ENCODE results near the gene UST.

Gene UST

GRCh38 chr6:149020319-149020718 lies 273.5 kb downstream of the UST start:
- H2AFZ ChIP-seq (ENCODE audit: low read length): no peak overlapping the region
- no peaks in the 10 kb centered on the region for H3K27me3 ChIP-seq (ENCODE audit: insufficient read depth, low read length, poor library complexity, severe bottlenecking)
- H3K4me1 ChIP-seq (ENCODE audit: insufficient read depth, low read length, poor library complexity, severe bottlenecking): no peaks in the 10 kb centered on the region
- H3K9me3 ChIP-seq (ENCODE audit: insufficient read depth, low read depth, low read length): no peaks in the 10 kb centered on the region
- no peak for TF ChIP-seq EZH2phosphoT487 (IDR thresholded peaks at IDR 0.05; ENCODE audit: borderline replicate concordance)
- no peak for TF ChIP-seq CTCF (conservative IDR thresholded peaks at IDR 0.05; ENCODE audit: low read length)
- H3K79me2 ChIP-seq (ENCODE audit: insufficient read depth, low read length): no peaks in the 10 kb centered on the region
- H3K9ac ChIP-seq (ENCODE audit: low read depth, low read length, poor library complexity, severe bottlenecking): no peak overlapping the region
- no peak overlapping the region for H3K4me2 ChIP-seq (ENCODE audit: low read depth, low read length, poor library complexity, severe bottlenecking)
- H3F3A ChIP-seq (ENCODE audit: low read depth): no peaks in the 10 kb centered on the region
- H3K9me2 ChIP-seq (replicated peaks; ENCODE audit: low read depth, low read length): no peaks in the 10 kb centered on the region
- H3K36me3 ChIP-seq (ENCODE audit: insufficient read depth, low read length): no peaks in the 10 kb centered on the region
- no peaks in the 10 kb centered on the region for H4K20me1 ChIP-seq (ENCODE audit: insufficient read depth, low read length, poor library complexity, severe bottlenecking)
- no peak overlapping the region for H3K4me3 ChIP-seq (ENCODE audit: low read length, poor library complexity, severe bottlenecking)

GRCh38 chr6:149024361-149024760 lies 277.5 kb downstream of the UST start:
- Histone ChIP-seq H3K4me3 (ENCODE audit: low read length, poor library complexity, severe bottlenecking) (no peak overlapping the region), H4K20me1 (ENCODE audit: insufficient read depth, low read length, poor library complexity, severe bottlenecking) (no peaks in the 10 kb centered on the region), H3K4me1 (ENCODE audit: insufficient read depth, low read length, poor library complexity, severe bottlenecking) (no peaks in the 10 kb centered on the region), H3K9ac (ENCODE audit: low read depth, low read length, poor library complexity, severe bottlenecking) (no peak overlapping the region), H3K27me3 (ENCODE audit: insufficient read depth, low read length, poor library complexity, severe bottlenecking) (no peaks in the 10 kb centered on the region), H3K9me2 (replicated peaks; ENCODE audit: low read depth, low read length) (no peaks in the 10 kb centered on the region), H3K36me3 (ENCODE audit: insufficient read depth, low read length) (no peaks in the 10 kb centered on the region), H3F3A (ENCODE audit: low read depth) (no peaks in the 10 kb centered on the region), H3K9me3 (ENCODE audit: insufficient read depth, low read depth, low read length) (no peaks in the 10 kb centered on the region), H2AFZ (ENCODE audit: low read length) (no peak overlapping the region), H3K4me2 (ENCODE audit: low read depth, low read length, poor library complexity, severe bottlenecking) (no peak overlapping the region), H3K79me2 (ENCODE audit: insufficient read depth, low read length) (no peaks in the 10 kb centered on the region)
- no peak for TF ChIP-seq EZH2phosphoT487 (IDR thresholded peaks at IDR 0.05; ENCODE audit: borderline replicate concordance)
- no peak for TF ChIP-seq CTCF (conservative IDR thresholded peaks at IDR 0.05; ENCODE audit: low read length)

GRCh38 chr6:149025061-149025460 lies 278.2 kb downstream of the UST start:
- no peak overlapping the region for H3K4me3 ChIP-seq (ENCODE audit: low read length, poor library complexity, severe bottlenecking)
- H2AFZ ChIP-seq (ENCODE audit: low read length): no peak overlapping the region
- no peaks in the 10 kb centered on the region for H3F3A ChIP-seq (ENCODE audit: low read depth)
- no peaks in the 10 kb centered on the region for H3K27me3 ChIP-seq (ENCODE audit: insufficient read depth, low read length, poor library complexity, severe bottlenecking)
- no peak overlapping the region for H3K9ac ChIP-seq (ENCODE audit: low read depth, low read length, poor library complexity, severe bottlenecking)
- no peaks in the 10 kb centered on the region for H3K79me2 ChIP-seq (ENCODE audit: insufficient read depth, low read length)
- no peaks in the 10 kb centered on the region for H3K36me3 ChIP-seq (ENCODE audit: insufficient read depth, low read length)
- no peaks in the 10 kb centered on the region for H4K20me1 ChIP-seq (ENCODE audit: insufficient read depth, low read length, poor library complexity, severe bottlenecking)
- H3K4me1 ChIP-seq (ENCODE audit: insufficient read depth, low read length, poor library complexity, severe bottlenecking): no peaks in the 10 kb centered on the region
- no peak overlapping the region for H3K4me2 ChIP-seq (ENCODE audit: low read depth, low read length, poor library complexity, severe bottlenecking)
- TF ChIP-seq CTCF (conservative IDR thresholded peaks at IDR 0.05; ENCODE audit: low read length) (no peak), EZH2phosphoT487 (IDR thresholded peaks at IDR 0.05; ENCODE audit: borderline replicate concordance) (no peak)
- no peaks in the 10 kb centered on the region for H3K9me2 ChIP-seq (replicated peaks; ENCODE audit: low read depth, low read length)
- no peaks in the 10 kb centered on the region for H3K9me3 ChIP-seq (ENCODE audit: insufficient read depth, low read depth, low read length)

All from Loucy (cell line).